Gastrocnemius medialis (tissue), 4 donors: ENCODE data around the gene GPR152. TPM values are rescaled to one million over a fixed set of nuclear protein-coding genes. Genes with fewer than 3 reads are reported as not detected.
"Not testable (repeated sequence)": the region's sequence is repeated elsewhere in the genome, so short reads cannot be mapped to it uniquely, and the experiment has no call there.

Source experiments
- ATAC-seq, 2 donors: fragments of 150-250 bp; one replicate each; pipeline ENCODE4 v1.9.1; 2016
- DNase-seq, 2 donors: peaks; one replicate each; pipeline ENCODE4 v3.0.0-alpha.2; 2019
- H3K27ac ChIP-seq, 4 donors: fragments of 200-600 bp; sonication (generic); 1 replicate in 1 of 4; 2 replicates in 3 of 4; pipeline ENCODE4 v1.5.1; 2016 to 2018; ENCODE audit warnings: mild to moderate bottlenecking in 2 of 4, moderate library complexity in 1 of 4
- H3K27me3 ChIP-seq, 3 donors: fragments of 200-600 bp; sonication (generic) in 2 of 3; 1 replicate in 1 of 3; 2 replicates in 2 of 3; pipeline versions ENCODE4 v1.5.1 to v1.6.0; 2016 to 2019; ENCODE audit warnings: mild to moderate bottlenecking in 1 of 3, moderate library complexity in 1 of 3
- H3K36me3 ChIP-seq, 2 donors: fragments of 200-600 bp; sonication (generic) in 1 of 2; one replicate each; pipeline ENCODE4 v1.5.1; 2017 to 2018
- H3K4me1 ChIP-seq, 2 donors: fragments of 200-600 bp; sonication (generic) in 1 of 2; one replicate each; pipeline ENCODE4 v1.5.1; 2016 to 2017; ENCODE audit warnings: mild to moderate bottlenecking in 2 of 2
- H3K4me3 ChIP-seq, 4 donors: fragments of 200-600 bp; sonication (generic) in 3 of 4; 1 replicate in 1 of 4; 2 replicates in 3 of 4; pipeline ENCODE4 v1.5.1; 2016 to 2019; ENCODE audit warnings: mild to moderate bottlenecking in 2 of 4
- H3K9me3 ChIP-seq, 3 donors: fragments of 200-600 bp; sonication (generic) in 2 of 3; 1 replicate in 1 of 3; 2 replicates in 2 of 3; pipeline ENCODE4 v1.5.1; 2016 to 2019
- POLR2A ChIP-seq, 2 donors: fragments of 450-650 bp; IDR thresholded peaks; one replicate each; pipeline ENCODE4 v1.6.1; 2017; ENCODE audit warnings: antibody characterized with exemption in 2 of 2, mild to moderate bottlenecking in 2 of 2, moderate library complexity in 2 of 2
- in situ Hi-C, 4 donors: fragments of 200-750 bp; cut with MboI; loops; one replicate each; pipeline versions ENCODE4 v1.15.0 to v1.8.0; 2017; ENCODE audit warnings: low sequenced_read_pairs in 4 of 4
- intact Hi-C: fragments of 100-400 bp; cut with DNase I; formaldehyde crosslinking; loops from one replicate; pipeline ENCODE4 v1.15.1; 2023; ENCODE audit warnings: low total_unique reads
- total RNA-seq, 4 donors: library from RNA; depleted of rRNA; stranded (reverse); fragments of >200 nt; gene quantifications; one replicate each; pipeline versions ENCODE4 v1.1.0 to v1.2.3, GENCODE V29; 2016
- TF ChIP-seq, protein P1 (sequence below), 5 experiments: fragments of 450-650 bp in 3 of 5; fragments of 200-600 bp in 2 of 5; sonication (generic) in 2 of 5; IDR thresholded peaks in 4 of 5; conservative IDR thresholded peaks in 1 of 5; 1 replicate in 4 of 5; 2 replicates in 1 of 5; pipeline ENCODE4 v1.5.1; 2016 to 2019; ENCODE audit warnings: antibody characterized with exemption in 5 of 5, mild to moderate bottlenecking in 3 of 5, moderate library complexity in 3 of 5

The GPR152 gene
- total RNA-seq, 4 donors from 2014 or later: not detected

DNA sequence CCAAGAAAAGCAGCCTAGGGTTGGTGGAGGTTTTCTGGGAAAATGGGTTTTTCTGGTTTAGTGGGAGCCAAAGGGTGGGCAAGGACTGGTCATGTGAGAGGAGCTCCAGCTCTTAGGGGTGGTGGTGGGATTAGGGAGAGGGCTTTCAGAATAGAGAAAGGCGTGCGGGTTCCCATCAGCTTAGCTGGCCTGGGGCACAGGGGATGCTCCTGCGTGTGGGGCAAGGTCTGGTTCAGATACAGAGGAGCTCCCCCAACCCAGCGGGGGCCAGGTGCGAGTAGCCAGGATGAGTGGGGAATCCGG is 15.9 kb upstream of the GPR152 start:
- intact Hi-C loops (loop anchor here (5.0 kb wide), 1 partner anchor 41 kb away; the partner anchor contains the start of gene RPS6KB2), in situ Hi-C loops (no loop called here)
- Histone ChIP-seq H3K9me3 (no peaks in the 10 kb centered on the region), H3K4me1 (peaks cover 15 to 23% of the 10 kb centered on the region in 2 donors), H3K4me3 (peak overlapping the region; percentile 86 to 98 (median 94)), H3K27me3 (no peaks in the 10 kb centered on the region), H3K36me3 (no peaks in the 10 kb centered on the region), H3K27ac (peak overlapping the region; percentile 79 to 96 (median 88))
- DNase-seq: no peak
- no peak for TF ChIP-seq POLR2A (IDR thresholded peaks at IDR 0.05)
- TF ChIP-seq, protein P1, sequence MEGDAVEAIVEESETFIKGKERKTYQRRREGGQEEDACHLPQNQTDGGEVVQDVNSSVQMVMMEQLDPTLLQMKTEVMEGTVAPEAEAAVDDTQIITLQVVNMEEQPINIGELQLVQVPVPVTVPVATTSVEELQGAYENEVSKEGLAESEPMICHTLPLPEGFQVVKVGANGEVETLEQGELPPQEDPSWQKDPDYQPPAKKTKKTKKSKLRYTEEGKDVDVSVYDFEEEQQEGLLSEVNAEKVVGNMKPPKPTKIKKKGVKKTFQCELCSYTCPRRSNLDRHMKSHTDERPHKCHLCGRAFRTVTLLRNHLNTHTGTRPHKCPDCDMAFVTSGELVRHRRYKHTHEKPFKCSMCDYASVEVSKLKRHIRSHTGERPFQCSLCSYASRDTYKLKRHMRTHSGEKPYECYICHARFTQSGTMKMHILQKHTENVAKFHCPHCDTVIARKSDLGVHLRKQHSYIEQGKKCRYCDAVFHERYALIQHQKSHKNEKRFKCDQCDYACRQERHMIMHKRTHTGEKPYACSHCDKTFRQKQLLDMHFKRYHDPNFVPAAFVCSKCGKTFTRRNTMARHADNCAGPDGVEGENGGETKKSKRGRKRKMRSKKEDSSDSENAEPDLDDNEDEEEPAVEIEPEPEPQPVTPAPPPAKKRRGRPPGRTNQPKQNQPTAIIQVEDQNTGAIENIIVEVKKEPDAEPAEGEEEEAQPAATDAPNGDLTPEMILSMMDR (IDR thresholded peaks at IDR 0.05 in 4 of 5, conservative IDR thresholded peaks at IDR 0.05 in 1 of 5): no peak
- no peak for ATAC-seq

GRCh38 chr11:67468056-67468455 is 15.5 kb upstream of the GPR152 start:
- H3K27me3 ChIP-seq: no peaks in the 10 kb centered on the region
- peaks cover 15 to 23% of the 10 kb centered on the region in 2 donors for H3K4me1 ChIP-seq
- H3K4me3 ChIP-seq: peak overlapping the region; percentile 86 to 98 (median 94)
- DNase-seq (no peak), ATAC-seq (no peak)
- TF ChIP-seq, protein P1 (IDR thresholded peaks at IDR 0.05 in 4 of 5, conservative IDR thresholded peaks at IDR 0.05 in 1 of 5): no peak
- TF ChIP-seq POLR2A (IDR thresholded peaks at IDR 0.05): no peak
- H3K9me3 ChIP-seq: no peaks in the 10 kb centered on the region
- H3K27ac ChIP-seq: peak overlapping the region; percentile 79 to 96 (median 88)
- in situ Hi-C loops (no loop called here), intact Hi-C loops (loop anchor here (5.0 kb wide), 1 partner anchor 41 kb away; the partner anchor contains the start of gene RPS6KB2)
- no peaks in the 10 kb centered on the region for H3K36me3 ChIP-seq

DNA sequence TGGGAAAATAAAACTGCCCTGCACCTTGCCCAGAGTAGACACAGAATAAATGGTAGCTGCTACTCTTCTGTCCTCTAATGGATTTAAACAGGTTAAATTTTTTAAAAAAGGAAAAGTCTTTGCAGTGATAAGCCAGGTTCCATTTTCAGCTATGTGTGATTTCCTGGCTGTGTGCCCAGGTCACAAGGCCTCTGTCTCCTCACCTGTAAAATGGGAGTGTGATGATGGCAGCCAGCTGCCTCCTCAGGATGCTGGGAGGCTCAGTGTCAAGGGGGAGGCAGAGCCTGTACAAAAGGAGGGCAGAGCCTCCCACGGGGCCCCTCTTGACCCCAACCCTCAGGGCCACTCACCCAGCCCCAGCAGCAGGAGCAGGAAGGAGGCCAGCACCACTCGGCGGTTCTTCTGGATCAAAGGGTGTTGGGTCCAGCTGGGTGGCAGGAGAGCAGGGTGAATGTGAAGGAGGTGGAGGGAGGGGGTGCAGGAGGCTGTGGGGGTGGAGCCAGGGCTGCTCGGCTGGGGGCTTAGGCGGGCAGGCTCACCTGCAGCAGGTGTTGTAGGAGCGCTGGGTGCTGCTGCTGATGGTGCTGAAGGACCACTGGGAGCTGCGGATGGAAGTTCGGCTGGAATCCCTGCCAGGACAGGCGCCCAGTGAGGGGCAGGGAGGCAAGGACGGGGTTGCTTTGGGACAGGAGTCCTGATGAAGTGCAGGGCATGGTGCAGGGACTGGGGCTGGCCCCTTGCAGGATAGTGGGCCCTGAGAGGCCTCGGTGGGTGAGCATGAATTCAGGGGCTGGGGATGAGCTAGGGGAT is 14.6 kb upstream of the GPR152 start:
- in situ Hi-C loops (no loop called here), intact Hi-C loops (loop anchor here (5.0 kb wide), 1 partner anchor 40 kb away; the partner anchor contains the start of gene RPS6KB2)
- TF ChIP-seq, protein P1 (IDR thresholded peaks at IDR 0.05 in 4 of 5, conservative IDR thresholded peaks at IDR 0.05 in 1 of 5): no peak
- no peak for TF ChIP-seq POLR2A (IDR thresholded peaks at IDR 0.05)
- Histone ChIP-seq H3K4me1 (peaks cover 15 to 23% of the 10 kb centered on the region in 2 donors), H3K4me3 (no peak overlapping the region), H3K27me3 (no peaks in the 10 kb centered on the region), H3K9me3 (no peaks in the 10 kb centered on the region), H3K27ac (no peak overlapping the region), H3K36me3 (no peaks in the 10 kb centered on the region)
- DNase-seq (no peak), ATAC-seq (no peak)

DNA sequence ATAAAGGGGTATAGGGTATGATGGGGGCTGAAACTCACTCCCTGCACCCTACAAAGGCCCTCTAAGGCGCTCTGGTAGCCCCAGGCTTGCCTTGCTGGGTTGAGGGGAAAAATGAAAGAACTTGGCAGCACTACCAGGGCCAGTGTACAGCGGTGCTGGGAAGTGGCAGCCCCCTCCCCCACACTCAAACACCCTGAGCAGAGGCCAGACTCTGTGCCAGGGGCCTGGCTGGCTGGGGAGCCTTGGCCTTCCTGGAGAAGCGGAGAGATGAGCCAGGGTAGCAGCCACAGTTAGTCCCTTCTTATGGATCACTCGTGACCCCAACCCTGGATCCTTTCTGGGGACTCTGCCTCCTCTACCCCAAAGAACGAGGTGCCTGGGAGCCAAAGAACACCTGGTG is 13.8 kb upstream of the GPR152 start:
- DNase-seq (no peak), ATAC-seq (no peak)
- Histone ChIP-seq H3K4me1 (peaks cover 15 to 23% of the 10 kb centered on the region in 2 donors), H3K27me3 (no peaks in the 10 kb centered on the region), H3K9me3 (no peaks in the 10 kb centered on the region), H3K36me3 (no peaks in the 10 kb centered on the region), H3K27ac (no peak overlapping the region), H3K4me3 (no peak overlapping the region)
- no peak for TF ChIP-seq POLR2A (IDR thresholded peaks at IDR 0.05)
- TF ChIP-seq, protein P1 (IDR thresholded peaks at IDR 0.05 in 4 of 5, conservative IDR thresholded peaks at IDR 0.05 in 1 of 5): no peak
- in situ Hi-C loops (no loop called here), intact Hi-C loops (loop anchor here (5.0 kb wide), 1 partner anchor 39 kb away; the partner anchor contains the start of gene RPS6KB2)

- H3K9me3 ChIP-seq, H3K27me3 ChIP-seq, DNase-seq, H3K36me3 ChIP-seq, in situ Hi-C loops, ATAC-seq: not testable (repeated sequence)
- intact Hi-C loops: loop anchor here (2.0 to 5.0 kb wide), 2 partner anchors 23 to 38 kb away; partner anchors contain the start of genes CORO1B and RPS6KB2
- Histone ChIP-seq H3K4me1 (peaks cover 15 to 23% of the 10 kb centered on the region in 2 donors), H3K4me3 (peak overlapping the region in 2 of 4 donors; percentile 67), H3K27ac (peak overlapping the region in 3 of 4 donors; percentile 81 to 94 (median 85))
Measured at GRCh38 chr11:67465530-67465929, 13.0 kb upstream of the GPR152 start.
